HEK293 (cell line): ENCODE results near the gene LRP10.

Experiments used
- PRDM4 ChIP-seq: fragments of 450-650 bp; formaldehyde crosslinking; IDR thresholded peaks from 2 replicates; pipeline ENCODE4 v1.5.1; 2017; ENCODE audit warnings: missing biosample characterization, missing genetic modification characterization
- ZBTB10 ChIP-seq: fragments of 450-650 bp; formaldehyde crosslinking; IDR thresholded peaks from 2 replicates; pipeline ENCODE4 v1.5.1; 2016; ENCODE audit warnings: missing biosample characterization, missing genetic modification characterization
- ZBTB21 ChIP-seq: fragments of 450-650 bp; formaldehyde crosslinking; IDR thresholded peaks from 2 replicates; pipeline ENCODE4 v1.5.1; 2017; ENCODE audit warnings: missing biosample characterization, missing genetic modification characterization
- ZNF114 ChIP-seq: fragments of 450-650 bp; formaldehyde crosslinking; IDR thresholded peaks from 2 replicates; pipeline ENCODE4 v1.5.0; 2017; ENCODE audit warnings: missing biosample characterization, missing genetic modification characterization
- ZNF132 ChIP-seq: fragments of 450-650 bp; formaldehyde crosslinking; IDR thresholded peaks from 2 replicates; pipeline ENCODE4 v1.5.1; 2017; ENCODE audit warnings: missing biosample characterization, missing genetic modification characterization, borderline replicate concordance
- ZNF174 ChIP-seq: fragments of 450-650 bp; formaldehyde crosslinking; IDR thresholded peaks from 2 replicates; pipeline ENCODE4 v1.5.0; 2017; ENCODE audit warnings: missing biosample characterization, mild to moderate bottlenecking, missing genetic modification characterization
- ZNF223 ChIP-seq: fragments of 450-650 bp; formaldehyde crosslinking; IDR thresholded peaks from 2 replicates; pipeline ENCODE4 v1.5.1; 2016; ENCODE audit warnings: missing biosample characterization, missing genetic modification characterization
- ZNF266 ChIP-seq: fragments of 450-650 bp; formaldehyde crosslinking; IDR thresholded peaks from 2 replicates; pipeline ENCODE4 v1.5.1; 2016; ENCODE audit warnings: missing biosample characterization, missing genetic modification characterization, low read depth
- ZNF280D ChIP-seq: fragments of 450-650 bp; formaldehyde crosslinking; IDR thresholded peaks from 2 replicates; pipeline ENCODE4 v1.5.1; 2016; ENCODE audit warnings: missing biosample characterization, missing genetic modification characterization
- ZNF302 ChIP-seq: fragments of 450-650 bp; formaldehyde crosslinking; IDR thresholded peaks from 2 replicates; pipeline ENCODE4 v1.5.1; 2016; ENCODE audit warnings: missing biosample characterization, missing genetic modification characterization, low read depth
- ZNF335 ChIP-seq: fragments of 450-650 bp; formaldehyde crosslinking; conservative IDR thresholded peaks from 2 replicates; pipeline ENCODE4 v1.5.1; 2016; ENCODE audit warnings: missing biosample characterization, missing genetic modification characterization
- ZNF350 ChIP-seq: fragments of 450-650 bp; formaldehyde crosslinking; IDR thresholded peaks from 2 replicates; pipeline ENCODE4 v1.5.0; 2017; ENCODE audit warnings: missing biosample characterization, mild to moderate bottlenecking, missing genetic modification characterization
- ZNF473 ChIP-seq: fragments of 450-650 bp; formaldehyde crosslinking; IDR thresholded peaks from 2 replicates; pipeline ENCODE4 v1.5.1; 2017; ENCODE audit warnings: missing biosample characterization, missing genetic modification characterization
- ZNF561 ChIP-seq: fragments of 450-650 bp; IDR thresholded peaks from 2 replicates; pipeline ENCODE4 v1.5.1; 2018; ENCODE audit warnings: missing biosample characterization, missing genetic modification characterization, borderline replicate concordance
- ZNF571 ChIP-seq: fragments of 450-650 bp; formaldehyde crosslinking; IDR thresholded peaks from 2 replicates; pipeline ENCODE4 v1.5.0; 2017; ENCODE audit warnings: missing biosample characterization, missing genetic modification characterization
- ZNF626 ChIP-seq: fragments of 450-650 bp; sonication (Bioruptor Pico); formaldehyde crosslinking; IDR thresholded peaks from 2 replicates; pipeline ENCODE4 v1.5.1; 2018; ENCODE audit warnings: missing biosample characterization, missing genetic modification characterization, inconsistent platforms
- ZNF654 ChIP-seq: fragments of 450-650 bp; formaldehyde crosslinking; IDR thresholded peaks from 2 replicates; pipeline ENCODE4 v1.5.1; 2016; ENCODE audit warnings: low read depth, missing biosample characterization, missing genetic modification characterization
- ZNF792 ChIP-seq: fragments of 450-650 bp; formaldehyde crosslinking; IDR thresholded peaks from 2 replicates; pipeline ENCODE4 v1.5.1; 2016; ENCODE audit warnings: missing biosample characterization, missing genetic modification characterization
- TF ChIP-seq, protein P1 (sequence below): fragments of 450-650 bp; formaldehyde crosslinking; IDR thresholded peaks from 2 replicates; pipeline ENCODE4 v1.5.1; 2016; ENCODE audit warnings: missing biosample characterization, missing genetic modification characterization
- TF ChIP-seq, protein P2 (sequence below): fragments of 450-650 bp; formaldehyde crosslinking; IDR thresholded peaks from 2 replicates; pipeline ENCODE4 v1.5.1; 2016; ENCODE audit warnings: missing biosample characterization, missing genetic modification characterization
- TF ChIP-seq, protein P3 (sequence below): fragments of 450-650 bp; formaldehyde crosslinking; IDR thresholded peaks from 2 replicates; pipeline ENCODE4 v1.5.1; 2016; ENCODE audit warnings: missing biosample characterization, missing genetic modification characterization, borderline replicate concordance

Gene LRP10

GRCh38 chr14:22871224-22872032, at the start of gene LRP10 (continued):
- TF ChIP-seq, protein P1, sequence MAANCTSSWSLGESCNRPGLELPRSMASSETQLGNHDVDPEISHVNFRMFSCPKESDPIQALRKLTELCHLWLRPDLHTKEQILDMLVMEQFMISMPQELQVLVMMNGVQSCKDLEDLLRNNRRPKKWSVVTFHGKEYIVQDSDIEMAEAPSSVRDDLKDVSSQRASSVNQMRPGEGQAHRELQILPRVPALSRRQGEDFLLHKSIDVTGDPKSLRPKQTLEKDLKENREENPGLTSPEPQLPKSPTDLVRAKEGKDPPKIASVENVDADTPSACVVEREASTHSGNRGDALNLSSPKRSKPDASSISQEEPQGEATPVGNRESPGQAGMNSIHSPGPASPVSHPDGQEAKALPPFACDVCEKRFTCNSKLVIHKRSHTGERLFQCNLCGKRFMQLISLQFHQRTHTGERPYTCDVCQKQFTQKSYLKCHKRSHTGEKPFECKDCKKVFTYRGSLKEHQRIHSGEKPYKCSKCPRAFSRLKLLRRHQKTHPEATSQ (tag by site-specific recombination): 0 out of 2 replicates have a peak, but pooled peaks have one; percentile 30
- TF ChIP-seq ZNF174 (tag by site-specific recombination): no peak
- peak; percentile 92 for TF ChIP-seq ZBTB10 (tag by site-specific recombination)
- no peak for TF ChIP-seq ZNF473 (tag by site-specific recombination)
- no peak for TF ChIP-seq ZNF626 (tag by site-specific recombination)
- no peak for TF ChIP-seq ZNF266 (tag by site-specific recombination)
- TF ChIP-seq, protein P2, sequence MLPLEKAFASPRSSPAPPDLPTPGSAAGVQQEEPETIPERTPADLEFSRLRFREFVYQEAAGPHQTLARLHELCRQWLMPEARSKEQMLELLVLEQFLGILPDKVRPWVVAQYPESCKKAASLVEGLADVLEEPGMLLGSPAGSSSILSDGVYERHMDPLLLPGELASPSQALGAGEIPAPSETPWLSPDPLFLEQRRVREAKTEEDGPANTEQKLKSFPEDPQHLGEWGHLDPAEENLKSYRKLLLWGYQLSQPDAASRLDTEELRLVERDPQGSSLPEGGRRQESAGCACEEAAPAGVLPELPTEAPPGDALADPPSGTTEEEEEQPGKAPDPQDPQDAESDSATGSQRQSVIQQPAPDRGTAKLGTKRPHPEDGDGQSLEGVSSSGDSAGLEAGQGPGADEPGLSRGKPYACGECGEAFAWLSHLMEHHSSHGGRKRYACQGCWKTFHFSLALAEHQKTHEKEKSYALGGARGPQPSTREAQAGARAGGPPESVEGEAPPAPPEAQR (tag by site-specific recombination): no peak
- no peak for TF ChIP-seq ZNF114 (tag by site-specific recombination)
- TF ChIP-seq, protein P3, sequence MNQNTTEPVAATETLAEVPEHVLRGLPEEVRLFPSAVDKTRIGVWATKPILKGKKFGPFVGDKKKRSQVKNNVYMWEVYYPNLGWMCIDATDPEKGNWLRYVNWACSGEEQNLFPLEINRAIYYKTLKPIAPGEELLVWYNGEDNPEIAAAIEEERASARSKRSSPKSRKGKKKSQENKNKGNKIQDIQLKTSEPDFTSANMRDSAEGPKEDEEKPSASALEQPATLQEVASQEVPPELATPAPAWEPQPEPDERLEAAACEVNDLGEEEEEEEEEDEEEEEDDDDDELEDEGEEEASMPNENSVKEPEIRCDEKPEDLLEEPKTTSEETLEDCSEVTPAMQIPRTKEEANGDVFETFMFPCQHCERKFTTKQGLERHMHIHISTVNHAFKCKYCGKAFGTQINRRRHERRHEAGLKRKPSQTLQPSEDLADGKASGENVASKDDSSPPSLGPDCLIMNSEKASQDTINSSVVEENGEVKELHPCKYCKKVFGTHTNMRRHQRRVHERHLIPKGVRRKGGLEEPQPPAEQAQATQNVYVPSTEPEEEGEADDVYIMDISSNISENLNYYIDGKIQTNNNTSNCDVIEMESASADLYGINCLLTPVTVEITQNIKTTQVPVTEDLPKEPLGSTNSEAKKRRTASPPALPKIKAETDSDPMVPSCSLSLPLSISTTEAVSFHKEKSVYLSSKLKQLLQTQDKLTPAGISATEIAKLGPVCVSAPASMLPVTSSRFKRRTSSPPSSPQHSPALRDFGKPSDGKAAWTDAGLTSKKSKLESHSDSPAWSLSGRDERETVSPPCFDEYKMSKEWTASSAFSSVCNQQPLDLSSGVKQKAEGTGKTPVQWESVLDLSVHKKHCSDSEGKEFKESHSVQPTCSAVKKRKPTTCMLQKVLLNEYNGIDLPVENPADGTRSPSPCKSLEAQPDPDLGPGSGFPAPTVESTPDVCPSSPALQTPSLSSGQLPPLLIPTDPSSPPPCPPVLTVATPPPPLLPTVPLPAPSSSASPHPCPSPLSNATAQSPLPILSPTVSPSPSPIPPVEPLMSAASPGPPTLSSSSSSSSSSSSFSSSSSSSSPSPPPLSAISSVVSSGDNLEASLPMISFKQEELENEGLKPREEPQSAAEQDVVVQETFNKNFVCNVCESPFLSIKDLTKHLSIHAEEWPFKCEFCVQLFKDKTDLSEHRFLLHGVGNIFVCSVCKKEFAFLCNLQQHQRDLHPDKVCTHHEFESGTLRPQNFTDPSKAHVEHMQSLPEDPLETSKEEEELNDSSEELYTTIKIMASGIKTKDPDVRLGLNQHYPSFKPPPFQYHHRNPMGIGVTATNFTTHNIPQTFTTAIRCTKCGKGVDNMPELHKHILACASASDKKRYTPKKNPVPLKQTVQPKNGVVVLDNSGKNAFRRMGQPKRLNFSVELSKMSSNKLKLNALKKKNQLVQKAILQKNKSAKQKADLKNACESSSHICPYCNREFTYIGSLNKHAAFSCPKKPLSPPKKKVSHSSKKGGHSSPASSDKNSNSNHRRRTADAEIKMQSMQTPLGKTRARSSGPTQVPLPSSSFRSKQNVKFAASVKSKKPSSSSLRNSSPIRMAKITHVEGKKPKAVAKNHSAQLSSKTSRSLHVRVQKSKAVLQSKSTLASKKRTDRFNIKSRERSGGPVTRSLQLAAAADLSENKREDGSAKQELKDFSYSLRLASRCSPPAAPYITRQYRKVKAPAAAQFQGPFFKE (tag by site-specific recombination): no peak
- TF ChIP-seq ZBTB21 (tag by site-specific recombination): peak; percentile 47
- no peak for TF ChIP-seq ZNF302 (tag by site-specific recombination)
- TF ChIP-seq PRDM4 (tag by site-specific recombination): no peak
- no peak for TF ChIP-seq ZNF280D (tag by site-specific recombination)
- no peak for TF ChIP-seq ZNF654
- TF ChIP-seq ZNF350 (tag by site-specific recombination): peak; percentile 95
- peak; percentile 81 for TF ChIP-seq ZNF335 (tag by site-specific recombination)
- no peak for TF ChIP-seq ZNF792 (tag by site-specific recombination)
- peak; percentile 81; the same call in 1 of the 2 replicates for TF ChIP-seq ZNF561 (tag by site-specific recombination)
- no peak for TF ChIP-seq ZNF132
- no peak for TF ChIP-seq ZNF571 (tag by site-specific recombination)
- no peak for TF ChIP-seq ZNF223 (tag by site-specific recombination)
